Activated CD4-positive, alpha-beta T cell treated with anti-CD3 and anti-CD28 coated beads for 36 hours (primary cell): ENCODE data around the gene NME8. TPM values are rescaled to one million over a fixed set of nuclear protein-coding genes. Genes with fewer than 3 reads are reported as not detected.

Experiments
- ATAC-seq: fragments of 200-7000 bp; cut with Tn5 transposase; one replicate; pipeline ENCODE4 v1.10.0; 2021; ENCODE audit warnings: mild to moderate bottlenecking, moderate library complexity
- CTCF ChIA-PET: fragments of 350-600 bp; sonication (Branson Sonifier 250); formaldehyde crosslinking; loops from one replicate; lab custom pipeline; 2021; ENCODE audit warnings: antibody characterized with exemption; lab: Charles Lee
- POLR2A ChIA-PET: fragments of 350-600 bp; sonication (Branson Sonifier 250); formaldehyde crosslinking; loops from one replicate; lab custom pipeline; 2021; ENCODE audit warnings: antibody characterized with exemption, inconsistent platforms; lab: Charles Lee
- DNase-seq: peaks from one replicate; pipeline ENCODE4 v3.0.0-alpha.2; 2020
- H3K27ac Mint-ChIP-seq: one replicate; pipeline ENCODE4 v1.8.0; 2021; ENCODE audit warnings: mixed read lengths
- H3K27me3 Mint-ChIP-seq: one replicate; pipeline ENCODE4 v1.8.0; 2021; ENCODE audit warnings: mixed read lengths
- H3K36me3 Mint-ChIP-seq: one replicate; pipeline ENCODE4 v1.8.0; 2021; ENCODE audit warnings: low read depth, mixed read lengths
- H3K4me1 Mint-ChIP-seq: one replicate; pipeline ENCODE4 v1.8.0; 2021; ENCODE audit warnings: mixed read lengths
- H3K4me3 Mint-ChIP-seq: one replicate; pipeline ENCODE4 v1.8.0; 2021; ENCODE audit warnings: mild to moderate bottlenecking, moderate library complexity, mixed read lengths
- H3K9me3 Mint-ChIP-seq: one replicate; pipeline ENCODE4 v1.8.0; 2021; ENCODE audit warnings: low read depth, mixed read lengths
- intact Hi-C, 2 experiments: fragments of 100-400 bp; cut with DNase I in 1 of 2; cut with micrococcal nuclease in 1 of 2; formaldehyde crosslinking; loops; one replicate each; pipeline versions ENCODE4 v1.14.2 to v1.15.1; 2022 to 2024; cut with DNase I, micrococcal nuclease
- total RNA-seq, 2 experiments: library from RNA; stranded (reverse); gene quantifications; one replicate each; pipeline ENCODE4 v1.2.3, GENCODE V29; 2021

Gene NME8
- total RNA-seq, 2 experiments from 2014 or later, result not detected

- DNase-seq (no peak), ATAC-seq (no peak)
- peaks cover 4% of the 10 kb centered on the region for H3K27me3 Mint-ChIP-seq
- no peaks in the 10 kb centered on the region for H3K4me1 Mint-ChIP-seq
- no peaks in the 10 kb centered on the region for H3K36me3 Mint-ChIP-seq
- H3K4me3 Mint-ChIP-seq, result no peak overlapping the region
- intact Hi-C loops, result loop anchor here (1.0 to 10.0 kb wide), 4 partner anchors 203 to 470 kb away; no protein-coding TSS in a partner anchor
- POLR2A ChIA-PET, result no interaction called here
- H3K27ac Mint-ChIP-seq, result no peak overlapping the region
- CTCF ChIA-PET, result interaction anchor here (0.6 to 3.2 kb wide), 17 partner anchors 8 to 740 kb away, joined by 3 to 19 read pairs (median 4); partner anchors contain the start of gene SFRP4
- H3K9me3 Mint-ChIP-seq, result no peaks in the 10 kb centered on the region
These were observed 53.6 kb downstream of the NME8 start for GRCh38 chr7:37901890-37902524.

- ChIA-PET POLR2A (no interaction called here), CTCF (interaction anchor here (0.8 to 1.7 kb wide), 4 partner anchors 9 to 315 kb away, joined by 3 to 5 read pairs (median 3); partner anchors contain the start of gene SFRP4)
- no peaks in the 10 kb centered on the region for H3K9me3 Mint-ChIP-seq
- H3K4me3 Mint-ChIP-seq, result no peak overlapping the region
- H3K27me3 Mint-ChIP-seq, result peaks cover 14% of the 10 kb centered on the region
- H3K27ac Mint-ChIP-seq, result no peak overlapping the region
- H3K4me1 Mint-ChIP-seq, result no peaks in the 10 kb centered on the region
- intact Hi-C loops, result loop anchor here in 1 of 2 experiments (10.0 kb wide), 1 partner anchor 196 kb away; no protein-coding TSS in a partner anchor
- ATAC-seq (no peak), DNase-seq (no peak)
- H3K36me3 Mint-ChIP-seq, result no peaks in the 10 kb centered on the region
These were observed 59.9 kb downstream of the NME8 start for GRCh38 chr7:37908221-37908788.

GRCh38 chr7:37912756-37913155 is 64.4 kb downstream of the NME8 start:
- H3K36me3 Mint-ChIP-seq, result no peaks in the 10 kb centered on the region
- H3K4me1 Mint-ChIP-seq, result peaks cover 8% of the 10 kb centered on the region
- no peak overlapping the region for H3K27ac Mint-ChIP-seq
- intact Hi-C loops, result loop anchor here in 1 of 2 experiments (10.0 kb wide), 1 partner anchor 462 kb away; no protein-coding TSS in a partner anchor
- ChIA-PET CTCF (interaction anchor here (1.1 kb wide), 1 partner anchor 19 kb away, joined by 3 read pairs; no protein-coding TSS in a partner anchor), POLR2A (no interaction called here)
- no peak for ATAC-seq
- H3K9me3 Mint-ChIP-seq, result no peaks in the 10 kb centered on the region
- H3K4me3 Mint-ChIP-seq, result no peak overlapping the region
- no peak for DNase-seq
- peaks cover 38% of the 10 kb centered on the region for H3K27me3 Mint-ChIP-seq

GRCh38 chr7:37915438-37915837 is 67.0 kb downstream of the NME8 start:
- intact Hi-C loops, result loop anchor here in 1 of 2 experiments (5.0 to 10.0 kb wide), 2 partner anchors 307 to 459 kb away; no protein-coding TSS in a partner anchor
- CTCF ChIA-PET, result interaction anchor here (4.3 kb wide), 1 partner anchor 14 kb away, joined by 19 read pairs; no protein-coding TSS in a partner anchor
- Mint-ChIP-seq H3K4me3 (no peak overlapping the region), H3K27me3 (peaks cover 52% of the 10 kb centered on the region), H3K4me1 (peaks cover 12% of the 10 kb centered on the region), H3K27ac (no peak overlapping the region), H3K9me3 (no peaks in the 10 kb centered on the region), H3K36me3 (no peaks in the 10 kb centered on the region)
- DNase-seq (no peak), ATAC-seq (peak; percentile 40)
- POLR2A ChIA-PET, result no interaction called here

- CTCF ChIA-PET, result interaction anchor here (0.7 to 4.3 kb wide), 3 partner anchors 8 to 596 kb away, joined by 3 to 19 read pairs (median 5); no protein-coding TSS in a partner anchor
- ATAC-seq, result no peak
- H3K4me1 Mint-ChIP-seq, result peaks cover 13% of the 10 kb centered on the region
These were observed 67.7 kb downstream of the NME8 start for GRCh38 chr7:37916017-37916672.

GRCh38 chr7:37916673-37917660 is 68.6 kb downstream of the NME8 start, which contains the start of gene SFRP4:
Gene SFRP4, minus strand, starts transcription at chr7:37916817. Its CDS starts 280 bp downstream, at chr7:37916537.
- Mint-ChIP-seq H3K9me3 (no peaks in the 10 kb centered on the region), H3K4me1 (peaks cover 15% of the 10 kb centered on the region), H3K36me3 (no peaks in the 10 kb centered on the region), H3K4me3 (peak within 1 kb of the TSS; percentile 35), H3K27me3 (peaks cover 52% of the 10 kb centered on the region), H3K27ac (no peak within 1 kb of the TSS)
- ATAC-seq, result no peak
- POLR2A ChIA-PET, result interaction anchor here (0.7 kb wide), 1 partner anchor 910 kb away, joined by 3 read pairs; no protein-coding TSS in a partner anchor
- CTCF ChIA-PET, result interaction anchor here (0.7 to 4.3 kb wide), 10 partner anchors 8 to 597 kb away, joined by 3 to 19 read pairs (median 3); no protein-coding TSS in a partner anchor
- intact Hi-C loops, result loop anchor here in 1 of 2 experiments (5.0 to 10.0 kb wide), 2 partner anchors 305 to 458 kb away; no protein-coding TSS in a partner anchor
- DNase-seq, result peak; percentile 34

More at GRCh38 chr7:37916017-37916672, 67.7 kb downstream of the NME8 start:
- Mint-ChIP-seq H3K27ac (no peak overlapping the region), H3K36me3 (no peaks in the 10 kb centered on the region), H3K9me3 (no peaks in the 10 kb centered on the region), H3K4me3 (peak overlapping the region; percentile 35), H3K27me3 (peaks cover 49% of the 10 kb centered on the region)
- intact Hi-C loops, result loop anchor here in 1 of 2 experiments (5.0 to 10.0 kb wide), 2 partner anchors 306 to 459 kb away; no protein-coding TSS in a partner anchor
- DNase-seq, result peak; percentile 16
- POLR2A ChIA-PET, result no interaction called here

GRCh38 chr7:37918526-37918925 is 70.1 kb downstream of the NME8 start:
- intact Hi-C loops, result loop anchor here in 1 of 2 experiments (5.0 to 10.0 kb wide), 2 partner anchors 304 to 456 kb away; no protein-coding TSS in a partner anchor
- H3K36me3 Mint-ChIP-seq, result no peaks in the 10 kb centered on the region
- H3K4me1 Mint-ChIP-seq, result peaks cover 15% of the 10 kb centered on the region
- no peak overlapping the region for H3K4me3 Mint-ChIP-seq
- no peaks in the 10 kb centered on the region for H3K9me3 Mint-ChIP-seq
- ATAC-seq (no peak), DNase-seq (no peak)
- ChIA-PET POLR2A (no interaction called here), CTCF (interaction anchor here (0.6 to 4.3 kb wide), 5 partner anchors 9 to 192 kb away, joined by 3 to 19 read pairs (median 3); no protein-coding TSS in a partner anchor)
- peaks cover 55% of the 10 kb centered on the region for H3K27me3 Mint-ChIP-seq
- H3K27ac Mint-ChIP-seq, result no peak overlapping the region

- peaks cover 15% of the 10 kb centered on the region for H3K4me1 Mint-ChIP-seq
- CTCF ChIA-PET, result interaction anchor here (0.8 to 1.1 kb wide), 2 partner anchors 152 to 295 kb away, joined by 3 read pairs; no protein-coding TSS in a partner anchor
- intact Hi-C loops, result no loop called here
- peak within 1 kb of the TSS; percentile 71 for H3K4me3 Mint-ChIP-seq
- ATAC-seq (peak; percentile 87), DNase-seq (peak; percentile 73)
- peaks cover 3% of the 10 kb centered on the region for H3K9me3 Mint-ChIP-seq
- peaks cover 45% of the 10 kb centered on the region for H3K27me3 Mint-ChIP-seq
- no peaks in the 10 kb centered on the region for H3K36me3 Mint-ChIP-seq
- peak within 1 kb of the TSS; percentile 65 for H3K27ac Mint-ChIP-seq
- POLR2A ChIA-PET, result no interaction called here
These were observed 72.0 kb downstream of the NME8 start, which contains the start of gene EPDR1 for GRCh38 chr7:37920305-37920848. Gene EPDR1, plus strand, starts transcription at chr7:37920640. Its CDS starts 300 bp downstream, at chr7:37920940.

GRCh38 chr7:37920849-37921805 is 72.7 kb downstream of the NME8 start:
- Mint-ChIP-seq H3K4me3 (peak overlapping the region; percentile 71), H3K27ac (no peak overlapping the region), H3K9me3 (peaks cover 6% of the 10 kb centered on the region), H3K36me3 (no peaks in the 10 kb centered on the region), H3K4me1 (peaks cover 11% of the 10 kb centered on the region), H3K27me3 (peaks cover 40% of the 10 kb centered on the region)
- CTCF ChIA-PET, result interaction anchor here (0.8 to 1.1 kb wide), 2 partner anchors 152 to 295 kb away, joined by 3 read pairs; no protein-coding TSS in a partner anchor
- peak; percentile 50 for DNase-seq
- peak; percentile 71 for ATAC-seq
- POLR2A ChIA-PET, result no interaction called here
- intact Hi-C loops, result no loop called here
